ENCODE data around the gene MIPOL1. TPM values are rescaled to one million over a fixed set of nuclear protein-coding genes. Genes with fewer than 3 reads are reported as not detected.
"Not testable (repeated sequence)": the region's sequence is repeated elsewhere in the genome, so short reads cannot be mapped to it uniquely, and the experiment has no call there.

Gene MIPOL1
- total and polyA plus RNA-seq, 9 of the 15 experiments (the other 6 are each of a cell fraction or from before 2014, with no cell fraction given) = 6.7 to 21.9 (median 12.4) TPM

DNA sequence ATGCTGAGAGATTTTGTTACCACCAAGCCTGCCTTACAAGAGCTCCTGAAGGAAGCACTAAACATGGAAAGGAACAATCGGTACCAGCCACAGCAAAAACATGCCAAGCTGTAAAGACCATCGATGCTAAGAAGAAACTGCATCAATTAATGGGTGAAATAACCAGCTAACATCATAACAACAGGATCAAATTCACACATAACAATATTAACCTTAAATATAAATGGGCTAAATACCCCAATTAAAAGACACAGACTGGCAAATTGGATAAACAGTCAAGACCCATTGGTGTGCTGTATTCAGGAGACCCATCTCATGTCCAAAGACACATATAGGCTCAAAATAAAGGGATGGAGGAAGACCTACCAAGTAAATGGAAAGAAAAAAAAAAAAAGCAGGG is 8.0 kb upstream of the MIPOL1 start:
- H3K9ac ChIP-seq (ENCODE audit: insufficient read depth in 1 of 2, low read depth in 2 of 2, low read length in 2 of 2); H3K9me3 ChIP-seq (replicated peaks; ENCODE audit: control insufficient read depth, insufficient read depth, low read depth, low read length); H3K36me3 ChIP-seq (ENCODE audit: control insufficient read depth, insufficient read depth, low read length); H3K27me3 ChIP-seq (ENCODE audit: control insufficient read depth in 2 of 2, insufficient read depth in 2 of 2, low read length in 2 of 2); H3K27ac ChIP-seq (ENCODE audit: extremely low read depth, low read depth, low read length); DNase-seq (ENCODE audit: extremely low read depth in 1 of 4, low spot score in 3 of 4); ATAC-seq; POLR2A ChIA-PET; H3K4me3 ChIP-seq; BruUV-seq (replicated peaks); H4K20me1 ChIP-seq (replicated peaks; ENCODE audit: control insufficient read depth, insufficient read depth, low read length); CTCF ChIA-PET (ENCODE audit: low intra/inter-chr PET ratio); H3K79me2 ChIP-seq (ENCODE audit: control insufficient read depth, insufficient read depth, low read length); in situ Hi-C loops (cut with MboI); H3K4me2 ChIP-seq (ENCODE audit: insufficient read depth, low read length); H2AFZ ChIP-seq (ENCODE audit: low read depth, low read length); H3K4me1 ChIP-seq (replicated peaks in 1 of 2; ENCODE audit: control insufficient read depth in 2 of 2, insufficient read depth in 2 of 2, low read length in 2 of 2); H3K9me1 ChIP-seq (ENCODE audit: control insufficient read depth, insufficient read depth, low read length); FAIRE-seq: not testable (repeated sequence)
- TF ChIP-seq ZNF507 (tag; conservative IDR thresholded peaks at IDR 0.05) (peak; percentile 93), ZNF354B (CRISPR knock-in tag; IDR thresholded peaks at IDR 0.05) (0 out of 2 replicates have a peak, but pooled peaks have one; percentile 52)
- WGBS (ENCODE audit: insufficient coverage, low coverage, missing lambda C conversion rate) = 57% methylated on average over 2 of the region's 2 CpGs
- intact Hi-C loops (cut with micrococcal nuclease) = loop anchor here (10.0 kb wide), 1 partner anchor 215 kb away; no protein-coding TSS in a partner anchor

DNA sequence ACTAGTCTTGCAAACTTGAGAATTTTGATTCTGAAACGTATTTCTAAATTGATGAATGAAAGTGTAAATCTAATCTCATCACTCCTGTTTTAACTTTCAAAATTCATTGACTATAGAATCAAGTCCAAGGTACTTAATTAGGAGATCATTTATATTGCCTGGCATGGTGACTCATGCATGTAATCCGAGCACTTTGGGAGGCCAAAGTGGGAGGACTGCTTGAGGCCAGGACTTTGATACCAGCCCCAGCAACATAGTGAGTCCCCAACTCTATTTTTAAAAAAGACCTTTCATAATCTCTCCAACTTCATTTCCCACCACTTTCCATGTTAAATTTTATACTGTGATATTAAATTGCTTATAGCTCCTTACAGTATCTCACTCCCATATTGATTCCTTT is 3.0 kb upstream of the MIPOL1 start:
- in situ Hi-C loops (cut with MboI) (no loop called here), intact Hi-C loops (cut with micrococcal nuclease) (loop anchor here (5.0 to 10.0 kb wide), 2 partner anchors 42 to 220 kb away; no protein-coding TSS in a partner anchor)
- Histone ChIP-seq H3K4me2 (ENCODE audit: insufficient read depth, low read length) (no peak overlapping the region), H3K9me3 (replicated peaks; ENCODE audit: control insufficient read depth, insufficient read depth, low read depth, low read length) (no peaks in the 10 kb centered on the region), H3K4me3 (no peak overlapping the region), H3K9me1 (ENCODE audit: control insufficient read depth, insufficient read depth, low read length) (no peaks in the 10 kb centered on the region), H3K36me3 (ENCODE audit: control insufficient read depth, insufficient read depth, low read length) (no peaks in the 10 kb centered on the region), H3K27ac (ENCODE audit: extremely low read depth, low read depth, low read length) (no peak overlapping the region), H3K79me2 (ENCODE audit: control insufficient read depth, insufficient read depth, low read length) (peaks cover 26% of the 10 kb centered on the region), H4K20me1 (replicated peaks; ENCODE audit: control insufficient read depth, insufficient read depth, low read length) (no peaks in the 10 kb centered on the region), H3K27me3 (ENCODE audit: control insufficient read depth in 2 of 2, insufficient read depth in 2 of 2, low read length in 2 of 2) (no peaks in the 10 kb centered on the region), H3K4me1 (replicated peaks in 1 of 2; ENCODE audit: control insufficient read depth in 2 of 2, insufficient read depth in 2 of 2, low read length in 2 of 2) (peaks cover 0 to 8% of the 10 kb centered on the region in 2 experiments; a peak in 3 of 5 replicates), H3K9ac (ENCODE audit: insufficient read depth in 1 of 2, low read depth in 2 of 2, low read length in 2 of 2) (no peak overlapping the region), H2AFZ (ENCODE audit: low read depth, low read length) (no peak overlapping the region)
- ChIA-PET CTCF (ENCODE audit: low intra/inter-chr PET ratio) (no interaction called here), POLR2A (no interaction called here)
- 49% methylated on average over 2 of the region's 2 CpGs for WGBS (ENCODE audit: insufficient coverage, low coverage, missing lambda C conversion rate)
- no TSS peak for BruUV-seq (replicated peaks)
- no peak for DNase-seq (ENCODE audit: extremely low read depth in 1 of 4, low spot score in 3 of 4)
- no peak for FAIRE-seq
- TF ChIP-seq XRCC3 (IDR thresholded peaks at IDR 0.05) = no peak
- TF ChIP-seq, protein P1, sequence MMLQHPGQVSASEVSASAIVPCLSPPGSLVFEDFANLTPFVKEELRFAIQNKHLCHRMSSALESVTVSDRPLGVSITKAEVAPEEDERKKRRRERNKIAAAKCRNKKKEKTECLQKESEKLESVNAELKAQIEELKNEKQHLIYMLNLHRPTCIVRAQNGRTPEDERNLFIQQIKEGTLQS (IDR thresholded peaks at IDR 0.05) = peak; percentile 10; the same call in 1 of the 2 replicates
- TF ChIP-seq, protein P1 (CRISPR knock-in tag; conservative IDR thresholded peaks at IDR 0.05) = no peak
- no peak for ATAC-seq

Data from K562 (cell line).